Prostate gland (tissue), 2 donors: ENCODE data around the gene PIPOX. TPM values are rescaled to one million over a fixed set of nuclear protein-coding genes. Genes with fewer than 3 reads are reported as not detected.

Source experiments
- DNase-seq: peaks from one replicate; pipeline ENCODE4 v3.0.0-alpha.2; 2019; ENCODE audit warnings: low spot score
- H3K27ac ChIP-seq, 2 donors: fragments of 200-600 bp; sonication (generic); 2 replicates each; pipeline ENCODE4 v1.5.1; 2017 to 2019
- H3K27me3 ChIP-seq: fragments of 200-600 bp; sonication (generic); replicated peaks from 2 replicates; pipeline ENCODE4 v1.5.1; 2019; ENCODE audit not compliant: insufficient read depth
- H3K36me3 ChIP-seq, 2 donors: fragments of 200-600 bp; sonication (generic); 1 replicate in 1 of 2; 2 replicates in 1 of 2; pipeline versions ENCODE4 v1.5.1 to v1.8.1; 2017 to 2019
- H3K4me1 ChIP-seq: fragments of 200-600 bp; sonication (generic); replicated peaks from 2 replicates; pipeline ENCODE4 v1.5.1; 2019
- H3K4me3 ChIP-seq, 2 donors: fragments of 200-600 bp; sonication (generic); 2 replicates each; pipeline ENCODE4 v1.5.1; 2017 to 2019
- H3K9me3 ChIP-seq: fragments of 200-600 bp; sonication (generic); 2 replicates; pipeline ENCODE4 v1.5.1; 2017
- POLR2A ChIP-seq: fragments of 450-650 bp; IDR thresholded peaks from one replicate; pipeline ENCODE4 v1.6.1; 2016; ENCODE audit warnings: antibody characterized with exemption, mild to moderate bottlenecking
- POLR2AphosphoS5 ChIP-seq: sonication (generic); formaldehyde crosslinking; IDR thresholded peaks from one replicate; pipeline ENCODE4 v1.6.1; 2017; ENCODE audit warnings: antibody characterized with exemption
- WGBS: methylation state at CpG from one replicate; pipeline ENCODE4 v1.1.5; 2018; 5-methylcytosine and 5-hydroxymethylcytosine counted together
- intact Hi-C: fragments of 100-400 bp; cut with DNase I; formaldehyde crosslinking; loops from one replicate; pipeline ENCODE4 v1.14.2; 2022
- total RNA-seq, 2 donors: library from RNA; depleted of rRNA; stranded (reverse); fragments of >200 nt; gene quantifications; one replicate each; pipeline ENCODE4 v1.1.0, GENCODE V29; 2016
- TF ChIP-seq, protein P1 (sequence below), 4 experiments: fragments of 200-600 bp in 2 of 4; fragments of 450-650 bp in 2 of 4; sonication (generic) in 2 of 4; IDR thresholded peaks; 1 replicate in 3 of 4; 2 replicates in 1 of 4; pipeline ENCODE4 v1.5.1; 2016 to 2019; ENCODE audit warnings: antibody characterized with exemption in 4 of 4, mild to moderate bottlenecking in 2 of 4, moderate library complexity in 2 of 4

PIPOX gene
- total RNA-seq, 2 donors from 2014 or later = 3.1 to 6.2 TPM

DNA sequence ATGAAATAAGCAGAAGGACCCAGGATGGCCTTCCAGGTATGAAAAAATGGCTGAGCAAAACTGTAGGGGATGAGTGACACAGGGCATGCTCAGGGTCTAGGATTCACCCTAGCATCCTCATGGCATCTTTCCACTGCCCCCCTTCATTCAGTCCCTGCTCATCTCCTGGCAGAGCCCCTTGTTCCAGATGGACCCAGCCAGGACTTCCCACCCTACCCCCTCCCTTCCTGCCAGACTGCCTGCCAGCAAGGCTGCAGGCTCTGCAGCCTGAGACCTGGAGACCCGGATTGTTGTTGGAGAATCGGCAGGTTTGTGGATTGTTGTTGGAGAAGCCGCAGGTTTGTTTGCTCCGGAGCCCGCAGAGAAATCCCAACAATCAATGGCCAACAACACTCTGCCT is 43.7 kb upstream of the PIPOX start:
- WGBS = 44% methylated on average over 5 of the region's 5 CpGs
- intact Hi-C loops = no loop called here
- H3K4me3 ChIP-seq = no peak overlapping the region
- H3K4me1 ChIP-seq = no peaks in the 10 kb centered on the region
- no peaks in the 10 kb centered on the region for H3K36me3 ChIP-seq
- peaks cover 7% of the 10 kb centered on the region for H3K27me3 ChIP-seq
- H3K9me3 ChIP-seq = no peaks in the 10 kb centered on the region
- no peak for TF ChIP-seq POLR2A
- no peak overlapping the region for H3K27ac ChIP-seq
- DNase-seq = no peak

DNA sequence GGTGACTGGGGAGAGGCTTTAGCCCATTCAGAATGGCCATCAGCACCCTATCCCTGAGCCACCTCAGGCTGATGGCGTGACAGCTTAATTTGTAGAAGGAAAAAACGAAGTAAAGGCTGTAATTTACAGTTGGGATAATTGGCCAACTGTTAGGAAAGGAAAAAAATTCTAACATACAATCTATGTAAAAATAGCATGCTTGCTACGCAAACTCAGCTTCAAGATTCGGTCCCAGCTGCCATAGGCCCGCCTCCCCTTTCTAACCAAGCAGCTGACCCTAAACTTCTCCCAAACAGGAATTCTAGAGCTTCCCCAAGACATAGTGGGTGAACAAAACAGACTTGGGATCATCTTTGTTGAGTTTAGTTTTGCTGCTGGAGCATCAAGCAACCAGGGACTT is 42.0 kb upstream of the PIPOX start:
- no peak overlapping the region for H3K27ac ChIP-seq
- WGBS = 92% methylated on average over 5 of the region's 5 CpGs
- no peak overlapping the region for H3K4me3 ChIP-seq
- TF ChIP-seq, protein P1, sequence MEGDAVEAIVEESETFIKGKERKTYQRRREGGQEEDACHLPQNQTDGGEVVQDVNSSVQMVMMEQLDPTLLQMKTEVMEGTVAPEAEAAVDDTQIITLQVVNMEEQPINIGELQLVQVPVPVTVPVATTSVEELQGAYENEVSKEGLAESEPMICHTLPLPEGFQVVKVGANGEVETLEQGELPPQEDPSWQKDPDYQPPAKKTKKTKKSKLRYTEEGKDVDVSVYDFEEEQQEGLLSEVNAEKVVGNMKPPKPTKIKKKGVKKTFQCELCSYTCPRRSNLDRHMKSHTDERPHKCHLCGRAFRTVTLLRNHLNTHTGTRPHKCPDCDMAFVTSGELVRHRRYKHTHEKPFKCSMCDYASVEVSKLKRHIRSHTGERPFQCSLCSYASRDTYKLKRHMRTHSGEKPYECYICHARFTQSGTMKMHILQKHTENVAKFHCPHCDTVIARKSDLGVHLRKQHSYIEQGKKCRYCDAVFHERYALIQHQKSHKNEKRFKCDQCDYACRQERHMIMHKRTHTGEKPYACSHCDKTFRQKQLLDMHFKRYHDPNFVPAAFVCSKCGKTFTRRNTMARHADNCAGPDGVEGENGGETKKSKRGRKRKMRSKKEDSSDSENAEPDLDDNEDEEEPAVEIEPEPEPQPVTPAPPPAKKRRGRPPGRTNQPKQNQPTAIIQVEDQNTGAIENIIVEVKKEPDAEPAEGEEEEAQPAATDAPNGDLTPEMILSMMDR (IDR thresholded peaks at IDR 0.05) = no peak
- no peak for TF ChIP-seq POLR2A
- TF ChIP-seq POLR2AphosphoS5 = no peak
- H3K27me3 ChIP-seq = peaks cover 17% of the 10 kb centered on the region
- intact Hi-C loops = no loop called here
- no peaks in the 10 kb centered on the region for H3K9me3 ChIP-seq
- no peak for DNase-seq
- H3K36me3 ChIP-seq = no peaks in the 10 kb centered on the region
- peaks cover 1% of the 10 kb centered on the region for H3K4me1 ChIP-seq

DNA sequence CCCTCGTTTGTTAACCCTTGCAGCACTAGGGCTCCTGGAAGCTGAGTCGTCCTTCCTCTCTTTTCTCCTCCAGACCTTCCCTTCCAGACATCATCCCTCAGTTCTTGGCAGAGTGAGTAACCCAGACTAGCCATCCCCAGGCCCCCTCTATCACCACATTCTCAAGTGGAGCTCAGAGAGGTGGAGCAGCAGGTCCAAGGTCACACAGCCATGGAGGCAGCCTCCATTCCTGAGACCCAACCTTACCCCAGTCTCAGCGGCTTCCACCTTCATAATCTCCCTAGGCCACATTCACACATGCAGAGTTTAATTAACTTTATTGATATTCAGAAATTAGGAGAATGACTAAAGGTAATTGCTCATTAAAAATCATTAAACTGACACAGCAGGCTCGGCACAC is 40.1 kb upstream of the PIPOX start:
- TF ChIP-seq, protein P1 (IDR thresholded peaks at IDR 0.05) = no peak
- no peak for TF ChIP-seq POLR2A
- no peak for TF ChIP-seq POLR2AphosphoS5
- no peak overlapping the region for H3K27ac ChIP-seq
- peaks cover 4% of the 10 kb centered on the region for H3K4me1 ChIP-seq
- no peak for DNase-seq
- 53% methylated on average over 4 of the region's 4 CpGs for WGBS
- H3K9me3 ChIP-seq = no peaks in the 10 kb centered on the region
- no peaks in the 10 kb centered on the region for H3K36me3 ChIP-seq
- intact Hi-C loops = no loop called here
- no peak overlapping the region for H3K4me3 ChIP-seq
- H3K27me3 ChIP-seq = peaks cover 17% of the 10 kb centered on the region

DNA sequence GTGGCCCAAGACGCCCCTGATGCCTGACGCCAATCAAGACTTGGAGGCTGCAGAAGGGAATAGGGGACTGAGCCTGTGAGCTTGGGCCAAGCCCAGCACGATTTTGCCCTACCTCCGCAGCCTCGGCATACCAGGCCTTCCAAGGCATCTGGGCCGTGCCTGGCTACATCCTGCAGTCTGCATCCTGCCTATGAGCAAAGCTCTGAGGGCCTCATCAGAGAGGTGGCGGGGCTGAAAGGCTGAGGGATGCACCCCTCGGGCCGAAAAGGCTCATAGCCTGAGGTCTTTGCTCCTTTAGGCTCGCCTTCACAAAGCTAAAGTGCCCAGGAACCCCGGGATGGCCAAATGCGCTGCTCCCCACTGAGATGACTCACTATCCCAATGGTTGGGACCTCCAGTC is 39.7 kb upstream of the PIPOX start:
- Histone ChIP-seq H3K4me1 (peaks cover 4% of the 10 kb centered on the region), H3K27me3 (peaks cover 17% of the 10 kb centered on the region), H3K36me3 (no peaks in the 10 kb centered on the region), H3K4me3 (no peak overlapping the region), H3K9me3 (no peaks in the 10 kb centered on the region), H3K27ac (no peak overlapping the region)
- no peak for DNase-seq
- WGBS = 68% methylated on average over 12 of the region's 12 CpGs
- TF ChIP-seq, protein P1 (IDR thresholded peaks at IDR 0.05) = no peak
- TF ChIP-seq POLR2AphosphoS5 = no peak
- TF ChIP-seq POLR2A = no peak
- intact Hi-C loops = no loop called here

DNA sequence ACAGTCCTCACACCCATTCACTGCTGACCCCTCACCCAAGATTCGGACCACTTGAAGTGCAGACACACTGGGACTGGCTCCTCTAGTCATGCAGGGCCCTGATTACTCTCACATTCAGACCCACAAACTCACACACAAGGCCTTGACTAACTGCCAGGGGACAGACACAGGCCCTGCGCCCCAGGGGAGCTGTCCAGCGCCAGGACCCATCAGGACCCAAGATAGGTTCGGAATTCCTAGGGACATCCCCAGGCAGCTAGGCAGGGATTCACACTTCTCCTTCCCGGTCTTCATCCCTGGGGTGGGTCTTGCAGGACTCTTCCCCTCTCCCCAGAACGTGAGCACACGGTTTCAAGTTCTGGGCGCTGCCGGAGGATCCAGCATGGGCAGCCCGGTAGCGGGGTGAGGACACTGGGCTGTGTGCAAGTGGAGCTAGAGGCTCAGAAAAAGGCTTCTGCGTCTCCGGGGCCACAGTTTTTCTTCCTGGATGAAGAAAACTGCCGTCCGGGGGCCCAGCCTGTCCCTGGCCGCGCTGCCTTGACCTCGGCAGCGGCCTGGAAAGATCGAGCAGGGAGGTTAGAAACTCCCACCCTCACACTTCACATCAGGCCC is 38.8 kb upstream of the PIPOX start:
- Histone ChIP-seq H3K4me3 (no peak overlapping the region), H3K4me1 (peaks cover 4% of the 10 kb centered on the region), H3K9me3 (no peaks in the 10 kb centered on the region), H3K27me3 (peaks cover 17% of the 10 kb centered on the region), H3K27ac (no peak overlapping the region), H3K36me3 (no peaks in the 10 kb centered on the region)
- intact Hi-C loops = no loop called here
- TF ChIP-seq POLR2AphosphoS5 = no peak
- no peak for TF ChIP-seq POLR2A
- TF ChIP-seq, protein P1 (IDR thresholded peaks at IDR 0.05) = no peak
- 42% methylated on average over 20 of the region's 20 CpGs for WGBS
- DNase-seq = no peak
